H1 (cell line): ENCODE measurements around the gene SPTLC3. TPM values are rescaled to one million over a fixed set of nuclear protein-coding genes. Genes with fewer than 3 reads are reported as not detected.

Experiments used
- CTCF ChIA-PET: fragments of 300-600 bp; sonication (Branson Sonifier 250); formaldehyde crosslinking; loops from one replicate; lab custom pipeline; 2021; ENCODE audit not compliant: partially characterized antibody; lab: Charles Lee
- POLR2A ChIA-PET: fragments of 300-600 bp; sonication (Branson Sonifier 250); formaldehyde crosslinking; loops from one replicate; lab custom pipeline; 2021; ENCODE audit warnings: inconsistent platforms; ENCODE audit not compliant: partially characterized antibody; lab: Charles Lee
- DNase-seq, 2 experiments: peaks; one replicate each; pipeline versions ENCODE4 v3.0.0 to v3.0.0-alpha.2; 2010 to 2022; ENCODE audit warnings: low spot score in 2 of 2, low read depth in 1 of 2, mixed read lengths in 1 of 2
- FAIRE-seq: peaks from 2 replicates; lab custom pipeline; 2011; peaks lifted over from hg19 to GRCh38; lab: Jason Lieb, UNC
- H2AFZ ChIP-seq: 2 replicates; pipeline ENCODE4 v1.8.1; 2012; ENCODE audit warnings: low read length, inconsistent platforms
- H2AK5ac ChIP-seq: 2 replicates; pipeline ENCODE4 v1.6.1; 2013; ENCODE audit warnings: low read depth, low read length
- H2BK120ac ChIP-seq: replicated peaks from 2 replicates; pipeline ENCODE3; 2013; ENCODE audit warnings: low read depth, low read length, inconsistent platforms
- H2BK12ac ChIP-seq: 2 replicates; pipeline ENCODE4 v1.6.1; 2013; ENCODE audit warnings: low read depth, low read length
- H2BK15ac ChIP-seq: 2 replicates; pipeline ENCODE4 v1.6.1; 2013; ENCODE audit warnings: low read length
- H2BK20ac ChIP-seq: 2 replicates; pipeline ENCODE4 v1.6.1; 2013; ENCODE audit warnings: low read length
- H2BK5ac ChIP-seq: 2 replicates; pipeline ENCODE4 v1.6.1; 2013; ENCODE audit warnings: low read depth, low read length
- H3K14ac ChIP-seq: 2 replicates; pipeline ENCODE4 v1.6.1; 2013; ENCODE audit warnings: inconsistent platforms; ENCODE audit not compliant: insufficient read length
- H3K18ac ChIP-seq: 2 replicates; pipeline ENCODE4 v1.6.1; 2013; ENCODE audit warnings: low read length; ENCODE audit errors: extremely low read depth
- H3K23ac ChIP-seq: 2 replicates; pipeline ENCODE4 v1.6.1; 2013; ENCODE audit warnings: inconsistent platforms; ENCODE audit not compliant: insufficient read length
- H3K23me2 ChIP-seq: 2 replicates; pipeline ENCODE4 v1.6.1; 2013; ENCODE audit warnings: low read depth, low read length
- H3K27ac ChIP-seq: 2 replicates; pipeline ENCODE4 v1.6.1; 2011; ENCODE audit warnings: low read depth, low read length, inconsistent platforms
- H3K27me3 ChIP-seq, 4 experiments: replicated peaks in 1 of 4; 1 replicate in 1 of 4; 2 replicates in 3 of 4; pipeline versions ENCODE4 v1.6.1 to v1.8.1; 2011 to 2013; ENCODE audit warnings: low read length in 3 of 4, mild to moderate bottlenecking in 3 of 4, inconsistent platforms in 2 of 4, mixed read lengths in 2 of 4, moderate library complexity in 1 of 4; ENCODE audit not compliant: control insufficient read depth in 3 of 4, insufficient read depth in 3 of 4; ENCODE audit errors: extremely low read depth in 1 of 4
- H3K36me3 ChIP-seq, 4 experiments: 2 replicates each; pipeline versions ENCODE4 v1.6.1 to v1.8.1; 2011 to 2013; ENCODE audit warnings: mild to moderate bottlenecking in 4 of 4, low read length in 3 of 4, moderate library complexity in 2 of 4, control low read depth in 1 of 4, inconsistent platforms in 1 of 4; ENCODE audit not compliant: insufficient read depth in 4 of 4, control insufficient read depth in 2 of 4
- H3K4ac ChIP-seq: replicated peaks from 2 replicates; pipeline ENCODE3; 2013; ENCODE audit warnings: low read length, low read depth, mixed read lengths, inconsistent platforms; ENCODE audit not compliant: insufficient read length
- H3K4me1 ChIP-seq, 4 experiments: replicated peaks in 1 of 4; 1 replicate in 1 of 4; 2 replicates in 3 of 4; pipeline versions ENCODE4 v1.6.1 to v1.8.1; 2011 to 2013; ENCODE audit warnings: low read length in 3 of 4, inconsistent platforms in 2 of 4, mixed read lengths in 1 of 4; ENCODE audit not compliant: insufficient read depth in 4 of 4, control insufficient read depth in 3 of 4
- H3K4me2 ChIP-seq, 2 experiments: 2 replicates each; pipeline versions ENCODE4 v1.6.1 to v1.8.1; 2011 to 2013; ENCODE audit warnings: low read depth in 2 of 2, low read length in 2 of 2, control low read depth in 1 of 2, inconsistent platforms in 1 of 2, mild to moderate bottlenecking in 1 of 2; ENCODE audit not compliant: insufficient read depth in 1 of 2
- H3K4me3 ChIP-seq, 4 experiments: fragments of 200-600, 300-600 bp in 1 of 4; sonication (generic), shearing (Covaris generic), sonication (Bioruptor Twin) in 1 of 4; 2 replicates each; pipeline versions ENCODE4 v1.5.1 to v1.8.1; 2011 to 2016; ENCODE audit warnings: low read length in 4 of 4, low read depth in 3 of 4, control low read depth in 2 of 4, inconsistent platforms in 2 of 4, mild to moderate bottlenecking in 2 of 4, mixed read lengths in 1 of 4, moderate library complexity in 1 of 4; ENCODE audit not compliant: insufficient read depth in 2 of 4; ENCODE audit errors: extremely low read depth in 1 of 4
- H3K56ac ChIP-seq: replicated peaks from 2 replicates; pipeline ENCODE3; 2013; ENCODE audit warnings: low read depth, mild to moderate bottlenecking, mixed read lengths, low read length, inconsistent platforms; ENCODE audit not compliant: insufficient read length
- H3K79me1 ChIP-seq: 2 replicates; pipeline ENCODE4 v1.6.1; 2013; ENCODE audit warnings: low read depth, low read length, control low read depth
- H3K79me2 ChIP-seq, 2 experiments: 2 replicates each; pipeline versions ENCODE4 v1.6.1 to v1.8.1; 2012 to 2013; ENCODE audit warnings: low read length in 2 of 2, mild to moderate bottlenecking in 2 of 2, inconsistent platforms in 1 of 2; ENCODE audit not compliant: insufficient read depth in 2 of 2, control insufficient read depth in 1 of 2
- H3K9ac ChIP-seq, 4 experiments: replicated peaks in 1 of 4; 1 replicate in 1 of 4; 2 replicates in 3 of 4; pipeline versions ENCODE4 v1.6.1 to v1.8.1; 2011 to 2013; ENCODE audit warnings: low read depth in 3 of 4, low read length in 3 of 4, control low read depth in 2 of 4, mild to moderate bottlenecking in 2 of 4, moderate library complexity in 2 of 4, inconsistent platforms in 1 of 4; ENCODE audit errors: extremely low read depth in 1 of 4
- H3K9me3 ChIP-seq, 2 experiments: 2 replicates each; pipeline versions ENCODE4 v1.6.1 to v1.8.1; 2012 to 2013; ENCODE audit warnings: mild to moderate bottlenecking in 2 of 2, moderate library complexity in 2 of 2, control low read depth in 1 of 2, inconsistent platforms in 1 of 2, low read depth in 1 of 2, low read length in 1 of 2, mixed read lengths in 1 of 2; ENCODE audit not compliant: insufficient read depth in 2 of 2
- H4K20me1 ChIP-seq, 2 experiments: replicated peaks in 1 of 2; 2 replicates each; pipeline versions ENCODE3 to v1.8.1; 2011 to 2013; ENCODE audit warnings: inconsistent platforms in 2 of 2, low read length in 2 of 2, mild to moderate bottlenecking in 1 of 2; ENCODE audit not compliant: insufficient read depth in 2 of 2, control insufficient read depth in 1 of 2
- H4K5ac ChIP-seq: 2 replicates; pipeline ENCODE4 v1.6.1; 2013; ENCODE audit warnings: low read length, low read depth, mixed read lengths, inconsistent platforms; ENCODE audit not compliant: insufficient read length
- H4K8ac ChIP-seq: 2 replicates; pipeline ENCODE4 v1.8.0; 2013; ENCODE audit warnings: mild to moderate bottlenecking, moderate library complexity, low read length, inconsistent platforms; ENCODE audit not compliant: insufficient read depth; ENCODE audit errors: extremely low read depth
- H4K91ac ChIP-seq: replicated peaks from 2 replicates; pipeline ENCODE3; 2013; ENCODE audit warnings: low read length, mixed read lengths, inconsistent platforms; ENCODE audit not compliant: insufficient read length
- ATF3 ChIP-seq: IDR thresholded peaks from 2 replicates; pipeline ENCODE4 v1.6.1; 2011; ENCODE audit warnings: low read depth, mild to moderate bottlenecking, low read length; ENCODE audit not compliant: insufficient read depth
- BRCA1 ChIP-seq: IDR thresholded peaks from 2 replicates; pipeline ENCODE4 v1.6.1; 2012; ENCODE audit warnings: low read depth, low read length, improper control_type of control experiment
- CHD1 ChIP-seq: IDR thresholded peaks from 2 replicates; pipeline ENCODE4 v1.6.1; 2012; ENCODE audit warnings: low read depth, low read length, improper control_type of control experiment
- POU5F1 ChIP-seq: IDR thresholded peaks from 2 replicates; pipeline ENCODE4 v1.6.1; 2011; ENCODE audit warnings: low read depth, mild to moderate bottlenecking, low read length, moderate library complexity
- RXRA ChIP-seq: IDR thresholded peaks from 2 replicates; pipeline ENCODE4 v1.6.1; 2011; ENCODE audit warnings: low read depth, mild to moderate bottlenecking, low read length, moderate library complexity; ENCODE audit not compliant: insufficient read depth
- TAF7 ChIP-seq: optimal IDR thresholded peaks from 2 replicates; pipeline ENCODE3; 2011; ENCODE audit warnings: low read depth, mild to moderate bottlenecking, inconsistent platforms, low read length, moderate library complexity, borderline replicate concordance
- USF2 ChIP-seq: IDR thresholded peaks from 2 replicates; pipeline ENCODE4 v1.6.1; 2011; ENCODE audit warnings: low read length, improper control_type of control experiment
- YY1 ChIP-seq: IDR thresholded peaks from 2 replicates; pipeline ENCODE4 v1.6.1; 2011; ENCODE audit warnings: low read depth, mild to moderate bottlenecking, low read length
- WGBS, 2 experiments: shearing (Covaris generic) in 1 of 2; methylation state at CpG; one replicate each; pipeline versions ENCODE4 v1.1.6 to v1.1.7; 2013 to 2015; ENCODE audit warnings: low lambda C conversion rate in 2 of 2, mixed read lengths in 2 of 2, inconsistent platforms in 1 of 2, low coverage in 1 of 2, missing lambda C conversion rate in 1 of 2; ENCODE audit not compliant: insufficient replicate concordance in 2 of 2, insufficient coverage in 1 of 2, insufficient read length in 1 of 2; ENCODE audit errors: extremely low coverage in 1 of 2, missing lambda C conversion rate in 1 of 2; 5-methylcytosine and 5-hydroxymethylcytosine counted together
- polyA plus RNA-seq, 7 experiments: library from polyadenylated mRNA; depleted of rRNA in 3 of 7; stranded (reverse) in 5 of 7; unstranded in 2 of 7; fragments of >200 nt in 5 of 7; fragments of 200-250 nt in 2 of 7; gene quantifications; 1 replicate in 5 of 7; 2 replicates in 1 of 7; 4 replicates in 1 of 7; pipeline versions ENCODE4 v1.2.1 to v1.2.3, GENCODE V29; 2011 to 2013; ENCODE audit warnings: missing spikeins in 2 of 7, mixed read lengths in 2 of 7
- total RNA-seq: library from RNA; stranded (reverse); fragmentation: NEBNext Ultra II Directional; extraction: Animal tissue kit (Norgen Biotek cat#: 25700); gene quantifications from 2 replicates; pipeline ENCODE4 v1.2.1, GENCODE V29; 2021

Gene SPTLC3
- total and polyA plus RNA-seq, 2 of the 8 experiments (the other 6 are each of a cell fraction or from before 2014, with no cell fraction given), result 0.23 to 0.82 TPM

- Histone ChIP-seq H3K4me2 (no peak overlapping the region), H3K23me2 (no peaks in the 10 kb centered on the region), H3K4me3 (no peak overlapping the region), H2AFZ (no peak overlapping the region; the same call in 1 of the 2 replicates), H2AK5ac (no peak overlapping the region), H4K91ac (no peak overlapping the region), H4K5ac (no peak overlapping the region), H2BK20ac (no peak overlapping the region), H2BK15ac (no peak overlapping the region), H4K8ac (no peak overlapping the region), H4K20me1 (no peaks in the 10 kb centered on the region), H3K79me2 (no peaks in the 10 kb centered on the region), H3K27ac (no peak overlapping the region), H3K18ac (no peak overlapping the region), H3K4me1 (no peaks in the 10 kb centered on the region; a peak in 1 of 7 replicates), H3K27me3 (no peaks in the 10 kb centered on the region), H3K4ac (no peak overlapping the region), H2BK12ac (no peak overlapping the region), H3K36me3 (no peaks in the 10 kb centered on the region), H2BK120ac (no peak overlapping the region), H3K79me1 (no peaks in the 10 kb centered on the region), H3K23ac (no peak overlapping the region), H3K14ac (no peak overlapping the region), H3K9ac (no peak overlapping the region), H3K56ac (no peak overlapping the region), H3K9me3 (no peaks in the 10 kb centered on the region), H2BK5ac (no peak overlapping the region)
- CTCF ChIA-PET, result interaction anchor here (0.8 to 1.5 kb wide), 3 partner anchors 10 to 398 kb away, joined by 3 read pairs; partner anchors contain the start of gene ISM1
- DNase-seq (no peak), FAIRE-seq (no peak)
- WGBS, 2 experiments, result 83% methylated on average over 3 of the region's 3 CpGs; no CpG with 5 or more reads in 1 of the 2 experiments
- POLR2A ChIA-PET, result no interaction called here
- TF ChIP-seq RXRA, result no peak
- no peak for TF ChIP-seq POU5F1
- no peak for TF ChIP-seq YY1
- no peak for TF ChIP-seq CHD1
- no peak for TF ChIP-seq USF2
- no peak for TF ChIP-seq BRCA1
- no peak for TF ChIP-seq ATF3
- no peak for TF ChIP-seq TAF7
Measured at GRCh38 chr20:13147971-13148370, 139.2 kb downstream of the SPTLC3 start.
